HEK293 (cell line): ENCODE results near the gene CETP.

Source experiments
- CTCF ChIA-PET: fragments of 350-600 bp; formaldehyde crosslinking; extraction: SDS; loops from one replicate; lab custom pipeline; 2021; ENCODE audit warnings: antibody characterized with exemption; lab: Yijun Ruan, JAX
- POLR2A ChIA-PET: fragments of 300-600 bp; formaldehyde crosslinking; extraction: SDS; loops from one replicate; lab custom pipeline; 2020; ENCODE audit warnings: antibody characterized with exemption, inconsistent platforms; lab: Yijun Ruan, JAX
- H3K27ac ChIP-seq: fragments of 200-500 bp; sonication (Bioruptor generic); 2 replicates; pipeline ENCODE4 v1.5.1; 2014; ENCODE audit warnings: low read depth, low read length, control low read depth, inconsistent platforms; ENCODE audit errors: extremely low read depth
- H3K36me3 ChIP-seq, 2 experiments: fragments of 200-500 bp in 1 of 2; sonication (Bioruptor generic) in 1 of 2; 1 replicate in 1 of 2; 2 replicates in 1 of 2; pipeline ENCODE4 v1.5.1; 2014 to 2017; ENCODE audit warnings: inconsistent platforms in 2 of 2, low read length in 2 of 2; ENCODE audit not compliant: control insufficient read depth in 2 of 2, insufficient read depth in 1 of 2
- H3K4me1 ChIP-seq: fragments of 200-500 bp; sonication (Bioruptor generic); 2 replicates; pipeline ENCODE4 v1.5.1; 2014; ENCODE audit warnings: mild to moderate bottlenecking, low read length, inconsistent platforms; ENCODE audit not compliant: control insufficient read depth, insufficient read depth
- H3K4me3 ChIP-seq: 2 replicates; pipeline ENCODE4 v1.5.1; 2011; ENCODE audit warnings: low read depth, mild to moderate bottlenecking, control low read depth, low read length, moderate library complexity
- H3K9me3 ChIP-seq: fragments of 200-500 bp; sonication (Bioruptor generic); 2 replicates; pipeline ENCODE4 v1.5.1; 2014; ENCODE audit warnings: low read depth, low read length, inconsistent platforms; ENCODE audit not compliant: control insufficient read depth, insufficient read depth
- GLIS1 ChIP-seq: fragments of 450-650 bp; formaldehyde crosslinking; IDR thresholded peaks from 2 replicates; pipeline ENCODE4 v1.5.1; 2016; ENCODE audit warnings: missing biosample characterization, missing genetic modification characterization
- KLF9 ChIP-seq: fragments of 450-650 bp; formaldehyde crosslinking; IDR thresholded peaks from 2 replicates; pipeline ENCODE4 v1.5.1; 2016; ENCODE audit warnings: missing biosample characterization, missing genetic modification characterization, low read depth
- OSR2 ChIP-seq: fragments of 450-650 bp; formaldehyde crosslinking; IDR thresholded peaks from 2 replicates; pipeline ENCODE4 v1.5.1; 2016; ENCODE audit warnings: missing biosample characterization, missing genetic modification characterization
- SALL2 ChIP-seq: fragments of 450-650 bp; formaldehyde crosslinking; IDR thresholded peaks from 2 replicates; pipeline ENCODE4 v1.5.0; 2017; ENCODE audit warnings: missing biosample characterization, mild to moderate bottlenecking, missing genetic modification characterization, borderline replicate concordance
- ZNF10 ChIP-seq: fragments of 450-650 bp; formaldehyde crosslinking; IDR thresholded peaks from 2 replicates; pipeline ENCODE4 v1.5.1; 2017; ENCODE audit warnings: missing biosample characterization, missing genetic modification characterization
- ZNF138 ChIP-seq: fragments of 450-650 bp; formaldehyde crosslinking; IDR thresholded peaks from 2 replicates; pipeline ENCODE4 v1.5.1; 2016; ENCODE audit warnings: missing biosample characterization, missing genetic modification characterization, borderline replicate concordance
- ZNF155 ChIP-seq: fragments of 450-650 bp; formaldehyde crosslinking; IDR thresholded peaks from 2 replicates; pipeline ENCODE4 v1.5.1; 2016; ENCODE audit warnings: missing biosample characterization, missing genetic modification characterization
- ZNF157 ChIP-seq: fragments of 450-650 bp; formaldehyde crosslinking; IDR thresholded peaks from 2 replicates; pipeline ENCODE4 v1.5.1; 2016; ENCODE audit warnings: missing biosample characterization, missing genetic modification characterization
- ZNF248 ChIP-seq: fragments of 450-650 bp; formaldehyde crosslinking; IDR thresholded peaks from 2 replicates; pipeline ENCODE4 v1.5.1; 2017; ENCODE audit warnings: missing biosample characterization, missing genetic modification characterization
- ZNF274 ChIP-seq, 2 experiments: fragments of 200-500 bp in 1 of 2; fragments of 450-650 bp in 1 of 2; sonication (Bioruptor generic) in 1 of 2; formaldehyde crosslinking in 1 of 2; IDR thresholded peaks; 2 replicates each; pipeline versions ENCODE4 v1.5.1 to v1.6.1; 2014 to 2016; ENCODE audit warnings: borderline replicate concordance in 1 of 2, inconsistent platforms in 1 of 2, low read length in 1 of 2, missing biosample characterization in 1 of 2, missing genetic modification characterization in 1 of 2
- ZNF292 ChIP-seq: fragments of 450-650 bp; formaldehyde crosslinking; IDR thresholded peaks from 2 replicates; pipeline ENCODE4 v1.5.1; 2016; ENCODE audit warnings: low read depth, missing biosample characterization, missing genetic modification characterization, borderline replicate concordance
- ZNF37A ChIP-seq: fragments of 450-650 bp; IDR thresholded peaks from 2 replicates; pipeline ENCODE4 v1.5.1; 2018; ENCODE audit warnings: missing biosample characterization, missing genetic modification characterization
- ZNF404 ChIP-seq: fragments of 450-650 bp; formaldehyde crosslinking; IDR thresholded peaks from 2 replicates; pipeline ENCODE4 v1.5.1; 2017; ENCODE audit warnings: missing biosample characterization, missing genetic modification characterization
- ZNF501 ChIP-seq: fragments of 450-650 bp; formaldehyde crosslinking; IDR thresholded peaks from 2 replicates; pipeline ENCODE4 v1.5.1; 2016; ENCODE audit warnings: missing biosample characterization, missing genetic modification characterization
- ZNF561 ChIP-seq: fragments of 450-650 bp; IDR thresholded peaks from 2 replicates; pipeline ENCODE4 v1.5.1; 2018; ENCODE audit warnings: missing biosample characterization, missing genetic modification characterization, borderline replicate concordance
- ZNF701 ChIP-seq: fragments of 450-650 bp; formaldehyde crosslinking; IDR thresholded peaks from 2 replicates; pipeline ENCODE4 v1.5.1; 2016; ENCODE audit warnings: missing biosample characterization, missing genetic modification characterization
- ZNF792 ChIP-seq: fragments of 450-650 bp; formaldehyde crosslinking; IDR thresholded peaks from 2 replicates; pipeline ENCODE4 v1.5.1; 2016; ENCODE audit warnings: missing biosample characterization, missing genetic modification characterization
- TF ChIP-seq, protein P1 (sequence below): fragments of 450-650 bp; formaldehyde crosslinking; IDR thresholded peaks from 2 replicates; pipeline ENCODE4 v1.5.1; 2016; ENCODE audit warnings: missing biosample characterization, missing genetic modification characterization
- TF ChIP-seq, protein P2 (sequence below): fragments of 450-650 bp; formaldehyde crosslinking; optimal IDR thresholded peaks from 2 replicates; pipeline ENCODE3; 2016; ENCODE audit warnings: missing biosample characterization, mild to moderate bottlenecking, missing genetic modification characterization
- TF ChIP-seq, protein P3 (sequence below): sonication (generic); formaldehyde crosslinking; IDR thresholded peaks from 2 replicates; pipeline ENCODE4 v1.8.1; 2022; ENCODE audit warnings: mild to moderate bottlenecking, moderate library complexity, missing genetic modification reagents
- TF ChIP-seq, protein P4 (sequence below): fragments of 450-650 bp; IDR thresholded peaks from 2 replicates; pipeline ENCODE4 v1.5.1; 2018; ENCODE audit warnings: missing biosample characterization, missing genetic modification characterization
- TF ChIP-seq, protein P5 (sequence below): fragments of 450-650 bp; formaldehyde crosslinking; IDR thresholded peaks from 2 replicates; pipeline ENCODE4 v1.5.1; 2016; ENCODE audit warnings: missing biosample characterization, missing genetic modification characterization

The CETP gene

DNA sequence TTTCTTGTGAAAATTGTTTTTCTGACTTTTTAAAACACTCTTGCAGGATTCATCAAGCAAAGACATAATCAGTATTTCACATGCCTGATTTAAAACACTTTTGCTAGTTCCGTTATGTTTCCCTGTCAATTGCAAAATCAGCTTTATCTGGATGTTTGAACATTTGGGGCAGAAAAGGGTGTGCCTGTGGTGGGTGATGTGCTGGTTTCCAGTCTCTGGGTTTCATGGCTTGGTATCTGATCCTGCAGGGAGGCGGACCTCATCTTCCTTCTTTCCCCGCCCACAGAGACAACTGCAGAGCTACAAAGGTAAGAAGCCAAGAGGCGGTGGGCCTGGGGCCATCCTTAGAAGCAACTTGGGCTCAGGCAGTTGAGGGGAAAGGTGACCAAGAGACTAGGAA is 69.4 kb downstream of the CETP start:
- no peak overlapping the region for H3K27ac ChIP-seq
- H3K36me3 ChIP-seq: no peaks in the 10 kb centered on the region; a peak in 1 of 3 replicates
- no peak overlapping the region for H3K4me3 ChIP-seq
- CTCF ChIA-PET: interaction anchor here (0.6 to 1.2 kb wide), 5 partner anchors 13 to 429 kb away, joined by 3 to 4 read pairs (median 3); no protein-coding TSS in a partner anchor
- POLR2A ChIA-PET: no interaction called here
- H3K4me1 ChIP-seq: no peaks in the 10 kb centered on the region
- TF ChIP-seq ZNF792 (tag by site-specific recombination) (no peak), SALL2 (tag by site-specific recombination) (no peak), ZNF292 (tag by site-specific recombination) (no peak), ZNF248 (tag by site-specific recombination) (no peak), ZNF501 (tag by site-specific recombination) (no peak), ZNF10 (tag by site-specific recombination) (no peak), ZNF138 (tag by site-specific recombination) (no peak), ZNF155 (tag by site-specific recombination) (no peak), ZNF404 (no peak)
- TF ChIP-seq, protein P1, sequence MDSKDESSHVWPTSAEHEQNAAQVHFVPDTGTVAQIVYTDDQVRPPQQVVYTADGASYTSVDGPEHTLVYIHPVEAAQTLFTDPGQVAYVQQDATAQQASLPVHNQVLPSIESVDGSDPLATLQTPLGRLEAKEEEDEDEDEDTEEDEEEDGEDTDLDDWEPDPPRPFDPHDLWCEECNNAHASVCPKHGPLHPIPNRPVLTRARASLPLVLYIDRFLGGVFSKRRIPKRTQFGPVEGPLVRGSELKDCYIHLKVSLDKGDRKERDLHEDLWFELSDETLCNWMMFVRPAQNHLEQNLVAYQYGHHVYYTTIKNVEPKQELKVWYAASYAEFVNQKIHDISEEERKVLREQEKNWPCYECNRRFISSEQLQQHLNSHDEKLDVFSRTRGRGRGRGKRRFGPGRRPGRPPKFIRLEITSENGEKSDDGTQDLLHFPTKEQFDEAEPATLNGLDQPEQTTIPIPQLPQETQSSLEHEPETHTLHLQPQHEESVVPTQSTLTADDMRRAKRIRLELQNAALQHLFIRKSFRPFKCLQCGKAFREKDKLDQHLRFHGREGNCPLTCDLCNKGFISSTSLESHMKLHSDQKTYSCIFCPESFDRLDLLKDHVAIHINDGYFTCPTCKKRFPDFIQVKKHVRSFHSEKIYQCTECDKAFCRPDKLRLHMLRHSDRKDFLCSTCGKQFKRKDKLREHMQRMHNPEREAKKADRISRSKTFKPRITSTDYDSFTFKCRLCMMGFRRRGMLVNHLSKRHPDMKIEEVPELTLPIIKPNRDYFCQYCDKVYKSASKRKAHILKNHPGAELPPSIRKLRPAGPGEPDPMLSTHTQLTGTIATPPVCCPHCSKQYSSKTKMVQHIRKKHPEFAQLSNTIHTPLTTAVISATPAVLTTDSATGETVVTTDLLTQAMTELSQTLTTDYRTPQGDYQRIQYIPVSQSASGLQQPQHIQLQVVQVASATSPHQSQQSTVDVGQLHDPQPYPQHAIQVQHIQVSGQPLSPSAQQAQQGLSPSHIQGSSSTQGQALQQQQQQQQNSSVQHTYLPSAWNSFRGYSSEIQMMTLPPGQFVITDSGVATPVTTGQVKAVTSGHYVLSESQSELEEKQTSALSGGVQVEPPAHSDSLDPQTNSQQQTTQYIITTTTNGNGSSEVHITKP: no peak
- H3K9me3 ChIP-seq: no peaks in the 10 kb centered on the region

DNA sequence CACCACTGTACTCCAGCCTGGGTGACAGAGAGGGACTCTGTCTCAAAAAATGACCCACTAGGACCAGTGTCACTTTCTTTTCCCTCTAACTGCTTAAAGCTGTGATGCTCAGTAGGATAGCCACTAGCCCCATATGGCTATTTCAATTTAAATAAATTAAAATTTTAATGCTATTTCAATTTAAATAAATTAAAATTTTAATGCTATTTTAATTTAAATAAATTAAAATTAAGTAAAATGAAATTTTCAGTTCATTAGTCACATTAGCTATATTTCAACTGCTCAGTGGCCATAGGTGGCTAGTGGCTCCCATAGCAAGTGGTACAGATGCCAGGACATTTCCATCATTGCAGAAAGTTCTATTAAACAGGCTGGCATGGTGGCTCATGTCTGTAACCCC is 70.6 kb downstream of the CETP start:
- Histone ChIP-seq H3K4me1 (no peaks in the 10 kb centered on the region), H3K4me3 (no peak overlapping the region)
- TF ChIP-seq GLIS1 (tag by site-specific recombination): no peak
- TF ChIP-seq, protein P2, sequence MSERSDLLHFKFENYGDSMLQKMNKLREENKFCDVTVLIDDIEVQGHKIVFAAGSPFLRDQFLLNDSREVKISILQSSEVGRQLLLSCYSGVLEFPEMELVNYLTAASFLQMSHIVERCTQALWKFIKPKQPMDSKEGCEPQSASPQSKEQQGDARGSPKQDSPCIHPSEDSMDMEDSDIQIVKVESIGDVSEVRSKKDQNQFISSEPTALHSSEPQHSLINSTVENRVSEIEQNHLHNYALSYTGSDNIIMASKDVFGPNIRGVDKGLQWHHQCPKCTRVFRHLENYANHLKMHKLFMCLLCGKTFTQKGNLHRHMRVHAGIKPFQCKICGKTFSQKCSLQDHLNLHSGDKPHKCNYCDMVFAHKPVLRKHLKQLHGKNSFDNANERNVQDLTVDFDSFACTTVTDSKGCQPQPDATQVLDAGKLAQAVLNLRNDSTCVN (tag by site-specific recombination): no peak
- TF ChIP-seq, protein P3, sequence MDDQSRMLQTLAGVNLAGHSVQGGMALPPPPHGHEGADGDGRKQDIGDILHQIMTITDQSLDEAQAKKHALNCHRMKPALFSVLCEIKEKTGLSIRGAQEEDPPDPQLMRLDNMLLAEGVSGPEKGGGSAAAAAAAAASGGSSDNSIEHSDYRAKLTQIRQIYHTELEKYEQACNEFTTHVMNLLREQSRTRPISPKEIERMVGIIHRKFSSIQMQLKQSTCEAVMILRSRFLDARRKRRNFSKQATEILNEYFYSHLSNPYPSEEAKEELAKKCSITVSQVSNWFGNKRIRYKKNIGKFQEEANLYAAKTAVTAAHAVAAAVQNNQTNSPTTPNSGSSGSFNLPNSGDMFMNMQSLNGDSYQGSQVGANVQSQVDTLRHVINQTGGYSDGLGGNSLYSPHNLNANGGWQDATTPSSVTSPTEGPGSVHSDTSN (CRISPR knock-in tag): no peak
- TF ChIP-seq, all 188 proteins: peak for 0
- Histone ChIP-seq H3K36me3 (no peaks in the 10 kb centered on the region; a peak in 1 of 3 replicates), H3K27ac (no peak overlapping the region), H3K9me3 (no peaks in the 10 kb centered on the region)
- ChIA-PET CTCF (interaction anchor here (0.6 to 0.7 kb wide), 2 partner anchors 9 to 740 kb away, joined by 3 to 4 read pairs; no protein-coding TSS in a partner anchor), POLR2A (interaction anchor here (0.6 kb wide), 1 partner anchor 224 kb away, joined by 5 read pairs; no protein-coding TSS in a partner anchor)

DNA sequence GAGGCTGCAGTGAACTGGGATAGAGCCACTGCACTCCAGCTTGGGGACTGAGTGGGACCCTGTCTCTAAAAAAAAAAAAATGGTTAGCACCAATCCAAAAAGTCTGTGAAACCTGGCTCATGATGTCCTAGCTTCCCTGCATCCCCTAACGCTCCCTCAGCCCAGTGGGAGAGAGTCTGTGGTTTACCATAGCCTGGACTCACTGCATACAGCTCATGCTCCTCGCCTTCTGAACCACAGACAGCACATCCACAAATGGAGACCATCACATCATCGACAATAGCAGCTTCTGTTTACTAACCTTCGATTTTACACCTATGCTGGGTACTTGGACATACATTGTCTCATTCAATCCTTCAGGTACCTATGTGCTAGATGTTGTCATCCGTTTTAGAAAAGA is 71.2 kb downstream of the CETP start:
- H3K9me3 ChIP-seq: no peaks in the 10 kb centered on the region
- H3K27ac ChIP-seq: no peak overlapping the region
- ChIA-PET CTCF (interaction anchor here (0.6 to 0.7 kb wide), 2 partner anchors 9 to 740 kb away, joined by 3 to 4 read pairs; no protein-coding TSS in a partner anchor), POLR2A (interaction anchor here (0.6 kb wide), 1 partner anchor 225 kb away, joined by 5 read pairs; no protein-coding TSS in a partner anchor)
- H3K4me1 ChIP-seq: no peaks in the 10 kb centered on the region
- no peaks in the 10 kb centered on the region; a peak in 1 of 3 replicates for H3K36me3 ChIP-seq
- no peak overlapping the region for H3K4me3 ChIP-seq
- TF ChIP-seq, protein P4, sequence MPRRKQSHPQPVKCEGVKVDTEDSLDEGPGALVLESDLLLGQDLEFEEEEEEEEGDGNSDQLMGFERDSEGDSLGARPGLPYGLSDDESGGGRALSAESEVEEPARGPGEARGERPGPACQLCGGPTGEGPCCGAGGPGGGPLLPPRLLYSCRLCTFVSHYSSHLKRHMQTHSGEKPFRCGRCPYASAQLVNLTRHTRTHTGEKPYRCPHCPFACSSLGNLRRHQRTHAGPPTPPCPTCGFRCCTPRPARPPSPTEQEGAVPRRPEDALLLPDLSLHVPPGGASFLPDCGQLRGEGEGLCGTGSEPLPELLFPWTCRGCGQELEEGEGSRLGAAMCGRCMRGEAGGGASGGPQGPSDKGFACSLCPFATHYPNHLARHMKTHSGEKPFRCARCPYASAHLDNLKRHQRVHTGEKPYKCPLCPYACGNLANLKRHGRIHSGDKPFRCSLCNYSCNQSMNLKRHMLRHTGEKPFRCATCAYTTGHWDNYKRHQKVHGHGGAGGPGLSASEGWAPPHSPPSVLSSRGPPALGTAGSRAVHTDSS (tag by site-specific recombination): no peak
- TF ChIP-seq ZNF701 (tag by site-specific recombination): no peak
- no peak for TF ChIP-seq ZNF157 (tag by site-specific recombination)
- TF ChIP-seq ZNF274 (IDR thresholded peaks at IDR 0.05; ENCODE audit: low read length): no peak
- TF ChIP-seq ZNF274 (tag by site-specific recombination; IDR thresholded peaks at IDR 0.05; ENCODE audit: borderline replicate concordance): no peak
- TF ChIP-seq KLF9 (tag by site-specific recombination): no peak
- TF ChIP-seq ZNF561 (tag by site-specific recombination): no peak
- TF ChIP-seq OSR2: no peak
- TF ChIP-seq ZNF37A (tag by site-specific recombination): no peak
- TF ChIP-seq, protein P5, sequence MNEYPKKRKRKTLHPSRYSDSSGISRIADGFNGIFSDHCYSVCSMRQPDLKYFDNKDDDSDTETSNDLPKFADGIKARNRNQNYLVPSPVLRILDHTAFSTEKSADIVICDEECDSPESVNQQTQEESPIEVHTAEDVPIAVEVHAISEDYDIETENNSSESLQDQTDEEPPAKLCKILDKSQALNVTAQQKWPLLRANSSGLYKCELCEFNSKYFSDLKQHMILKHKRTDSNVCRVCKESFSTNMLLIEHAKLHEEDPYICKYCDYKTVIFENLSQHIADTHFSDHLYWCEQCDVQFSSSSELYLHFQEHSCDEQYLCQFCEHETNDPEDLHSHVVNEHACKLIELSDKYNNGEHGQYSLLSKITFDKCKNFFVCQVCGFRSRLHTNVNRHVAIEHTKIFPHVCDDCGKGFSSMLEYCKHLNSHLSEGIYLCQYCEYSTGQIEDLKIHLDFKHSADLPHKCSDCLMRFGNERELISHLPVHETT (tag by site-specific recombination): no peak
